ENCODE data around the gene CA5B. TPM values are rescaled to one million over a fixed set of nuclear protein-coding genes. Genes with fewer than 3 reads are reported as not detected.

CA5B gene
- total RNA-seq, 1 experiment from 2014 or later = 6.4 TPM

DNA sequence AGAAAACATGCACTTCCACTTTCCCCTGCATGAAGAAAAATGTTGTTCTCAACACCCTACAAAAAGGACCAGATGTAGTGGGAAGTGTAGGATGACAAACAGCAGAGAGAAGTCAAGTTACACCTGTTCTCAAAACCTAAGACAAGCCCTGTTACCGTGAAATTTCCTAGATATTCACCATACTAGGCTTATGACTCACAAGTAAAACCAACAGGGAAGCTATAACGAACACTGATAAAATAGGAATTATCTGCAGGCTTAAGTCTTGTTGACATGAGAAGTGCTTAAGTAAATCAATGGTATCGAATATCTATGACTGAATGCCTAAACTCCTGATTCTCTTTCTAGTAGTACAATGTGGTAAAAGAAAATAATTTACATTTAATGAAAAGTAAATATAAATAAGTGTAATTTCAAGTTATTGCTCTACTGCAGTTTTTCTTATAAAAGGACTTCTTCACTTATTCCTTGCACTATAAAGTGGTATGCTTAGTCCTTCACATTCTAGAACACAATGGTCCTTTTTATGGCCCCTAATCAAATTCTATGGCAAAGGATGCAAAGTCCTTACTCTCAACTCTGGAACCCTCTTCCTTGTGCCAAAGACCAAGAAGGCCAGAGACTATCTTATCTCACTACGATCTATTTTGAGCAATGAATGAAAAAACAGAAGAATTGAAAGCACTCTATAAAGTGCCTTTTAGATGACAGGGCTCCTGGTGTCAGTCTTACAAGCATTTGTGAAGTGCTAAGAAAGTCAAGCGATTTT, 96.9 kb downstream of the CA5B start:
- no TSS peak for BruUV-seq (replicated peaks)
- no peaks in the 10 kb centered on the region for H3K9me3 Mint-ChIP-seq (ENCODE audit: low read depth, unreplicated experiment)
- peaks cover 6% of the 10 kb centered on the region for H3K36me3 Mint-ChIP-seq (ENCODE audit: insufficient read depth, unreplicated experiment)
- no peak for DNase-seq
- peak overlapping the region; percentile 41 for H3K4me3 Mint-ChIP-seq (ENCODE audit: low read depth, unreplicated experiment)
- no peaks in the 10 kb centered on the region for H3K27me3 Mint-ChIP-seq (ENCODE audit: unreplicated experiment)
- TF ChIP-seq, protein P1, sequence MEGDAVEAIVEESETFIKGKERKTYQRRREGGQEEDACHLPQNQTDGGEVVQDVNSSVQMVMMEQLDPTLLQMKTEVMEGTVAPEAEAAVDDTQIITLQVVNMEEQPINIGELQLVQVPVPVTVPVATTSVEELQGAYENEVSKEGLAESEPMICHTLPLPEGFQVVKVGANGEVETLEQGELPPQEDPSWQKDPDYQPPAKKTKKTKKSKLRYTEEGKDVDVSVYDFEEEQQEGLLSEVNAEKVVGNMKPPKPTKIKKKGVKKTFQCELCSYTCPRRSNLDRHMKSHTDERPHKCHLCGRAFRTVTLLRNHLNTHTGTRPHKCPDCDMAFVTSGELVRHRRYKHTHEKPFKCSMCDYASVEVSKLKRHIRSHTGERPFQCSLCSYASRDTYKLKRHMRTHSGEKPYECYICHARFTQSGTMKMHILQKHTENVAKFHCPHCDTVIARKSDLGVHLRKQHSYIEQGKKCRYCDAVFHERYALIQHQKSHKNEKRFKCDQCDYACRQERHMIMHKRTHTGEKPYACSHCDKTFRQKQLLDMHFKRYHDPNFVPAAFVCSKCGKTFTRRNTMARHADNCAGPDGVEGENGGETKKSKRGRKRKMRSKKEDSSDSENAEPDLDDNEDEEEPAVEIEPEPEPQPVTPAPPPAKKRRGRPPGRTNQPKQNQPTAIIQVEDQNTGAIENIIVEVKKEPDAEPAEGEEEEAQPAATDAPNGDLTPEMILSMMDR (IDR thresholded peaks at IDR 0.05; ENCODE audit: unreplicated experiment) = no peak
- CTCF ChIA-PET = no interaction called here
- H3K27ac Mint-ChIP-seq (ENCODE audit: unreplicated experiment) = peak overlapping the region; percentile 73
- H3K4me1 Mint-ChIP-seq (ENCODE audit: low read depth, unreplicated experiment) = peaks cover 13% of the 10 kb centered on the region
- intact Hi-C loops (cut with micrococcal nuclease; ENCODE audit: unreplicated experiment) = no loop called here

Other genes starting within 250 kb of the CA5B start
- 32.1 and 40.9 TPM in 2 replicates for gene PIR, start 244.9 kb upstream of the CA5B start, total RNA-seq (2022)
- gene BMX, start 237.5 kb upstream of the CA5B start, total RNA-seq (2022) = not detected in 2 replicates
- gene ACE2, start 137.3 kb upstream of the CA5B start, total RNA-seq (2022) = 25.3 and 46.7 TPM in 2 replicates
- gene CLTRN, start 73.5 kb upstream of the CA5B start, total RNA-seq (2022) = 35.3 and 61.4 TPM in 2 replicates
- gene ZRSR2, start 52.2 kb downstream of the CA5B start, total RNA-seq (2022) = 16.4 and 18.6 TPM in 2 replicates
- gene AP1S2, start 116.5 kb downstream of the CA5B start, total RNA-seq (2022) = 41.4 and 57.5 TPM in 2 replicates

Data from Calu3 (cell line).